HCT116 (cell line): ENCODE results near the gene SCYGR1.

Experiments
- RAD21 ChIP-seq: IDR thresholded peaks from 2 replicates; pipeline ENCODE4 v1.6.1; 2012; ENCODE audit warnings: low read depth, mild to moderate bottlenecking
- TCF7L2 ChIP-seq: IDR thresholded peaks from 2 replicates; pipeline ENCODE4 v1.7.0; 2011; ENCODE audit warnings: borderline replicate concordance, inconsistent platforms; ENCODE audit not compliant: insufficient read depth, insufficient read length; ENCODE audit errors: extremely low read depth
- TF ChIP-seq, protein P1 (sequence below): IDR thresholded peaks from 2 replicates; pipeline ENCODE4 v1.6.1; 2012

DNA sequence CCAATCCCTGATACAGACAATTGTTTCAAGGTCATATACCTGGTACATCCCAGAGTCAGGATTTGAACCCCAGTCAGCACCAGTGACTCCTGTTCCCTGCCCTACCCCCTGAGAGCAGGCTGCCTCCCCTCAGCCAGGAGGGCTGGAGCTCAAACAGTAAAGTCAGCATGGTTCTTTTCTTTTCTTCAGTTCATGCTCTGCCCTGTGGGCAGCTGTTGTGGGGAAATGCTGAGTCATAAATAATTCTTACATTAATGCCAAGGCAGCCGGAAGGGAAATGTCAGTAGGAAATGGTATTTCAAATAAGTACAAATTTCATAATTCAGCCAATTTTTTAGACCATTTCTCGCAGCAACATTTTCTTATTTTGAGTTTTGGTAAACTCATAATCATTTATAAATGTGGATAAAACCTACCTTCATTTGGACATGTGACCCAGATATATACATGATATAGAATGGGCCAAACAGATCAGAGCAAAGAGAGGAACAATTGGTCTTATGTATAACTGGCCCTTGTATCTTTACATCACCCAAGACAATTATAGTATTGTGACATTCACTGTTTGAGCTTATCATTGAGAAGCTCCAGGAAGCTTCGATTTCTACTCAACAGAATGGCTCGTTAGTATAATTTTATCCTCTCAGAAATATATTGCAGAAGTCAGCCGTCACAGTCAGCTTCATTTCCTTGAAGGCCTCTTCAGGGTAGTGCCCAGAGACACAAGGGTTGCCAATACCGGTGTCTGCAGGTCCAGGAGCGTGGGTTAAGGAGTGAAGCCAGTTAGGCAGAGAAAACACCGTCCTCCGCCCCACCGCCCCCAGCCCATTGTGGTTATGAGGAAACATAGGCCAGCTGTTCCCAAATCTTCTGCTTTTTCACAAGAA lies 28.0 kb upstream of the SCYGR1 start:
- TF ChIP-seq, protein P1, sequence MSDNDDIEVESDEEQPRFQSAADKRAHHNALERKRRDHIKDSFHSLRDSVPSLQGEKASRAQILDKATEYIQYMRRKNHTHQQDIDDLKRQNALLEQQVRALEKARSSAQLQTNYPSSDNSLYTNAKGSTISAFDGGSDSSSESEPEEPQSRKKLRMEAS, result no peak
- no peak for TF ChIP-seq RAD21
- no peak for TF ChIP-seq TCF7L2
